Heart right ventricle (tissue), 16 donors: ENCODE results near the gene TMEM185B. TPM values are rescaled to one million over a fixed set of nuclear protein-coding genes. Genes with fewer than 3 reads are reported as not detected.

Experiments used
- ATAC-seq, 8 donors: fragments of 200-7000 bp; cut with Tn5 transposase; one replicate each; pipeline ENCODE4 v1.9.1; 2020; ENCODE audit warnings: mild to moderate bottlenecking in 8 of 8, moderate library complexity in 8 of 8, moderate number of reproducible peaks in 1 of 8
- DNase-seq, 2 donors: peaks; one replicate each; pipeline ENCODE4 v3.0.0-alpha.2; 2020
- H3K27ac ChIP-seq, 10 donors: fragments of 200-600 bp; sonication (generic) in 2 of 10; one replicate each; pipeline versions ENCODE4 v1.5.0 to v1.8.0; 2020 to 2022; ENCODE audit warnings: mild to moderate bottlenecking in 3 of 10
- H3K27me3 ChIP-seq, 7 donors: fragments of 200-600 bp; one replicate each; pipeline ENCODE4 v1.8.0; 2021 to 2022; ENCODE audit warnings: mild to moderate bottlenecking in 2 of 7
- H3K36me3 ChIP-seq, 9 donors: fragments of 200-600 bp; sonication (generic) in 1 of 9; one replicate each; pipeline versions ENCODE4 v1.5.0 to v1.8.0; 2020 to 2022; ENCODE audit warnings: mild to moderate bottlenecking in 2 of 9
- H3K4me1 ChIP-seq, 9 donors: fragments of 200-600 bp; sonication (generic) in 1 of 9; one replicate each; pipeline versions ENCODE4 v1.5.0 to v1.8.0; 2020 to 2022; ENCODE audit warnings: mild to moderate bottlenecking in 4 of 9
- H3K4me3 ChIP-seq, 10 donors: fragments of 200-600 bp; sonication (generic) in 2 of 10; one replicate each; pipeline versions ENCODE4 v1.5.0 to v1.8.0; 2020 to 2022; ENCODE audit warnings: mild to moderate bottlenecking in 7 of 10, moderate library complexity in 2 of 10
- H3K9me3 ChIP-seq, 11 donors: fragments of 200-600 bp in 10 of 11; sonication (generic) in 2 of 11; one replicate each; pipeline versions ENCODE4 v1.5.0 to v1.8.0; 2013 to 2022; ENCODE audit warnings: mild to moderate bottlenecking in 2 of 11, control low read depth in 1 of 11, moderate library complexity in 1 of 11
- CTCF ChIP-seq, 9 donors: fragments of 200-600 bp; sonication (generic) in 2 of 9; IDR thresholded peaks; one replicate each; pipeline versions ENCODE4 v1.5.0 to v1.8.0; 2021 to 2022; ENCODE audit warnings: antibody characterized with exemption in 9 of 9, mild to moderate bottlenecking in 5 of 9, moderate library complexity in 1 of 9
- WGBS, 2 donors: extraction: QIAGEN DNeasy Blood & Tissue Kit; methylation state at CpG; one replicate each; pipeline ENCODE4 v1.1.7; 2013; ENCODE audit warnings: inconsistent platforms in 1 of 2; 5-methylcytosine and 5-hydroxymethylcytosine counted together
- intact Hi-C, 10 donors: fragments of 100-400 bp; cut with DNase I; formaldehyde crosslinking; loops; one replicate each; pipeline versions ENCODE4 v1.11.1 to v1.14.2; 2022
- polyA plus RNA-seq, 2 donors: library from polyadenylated mRNA; stranded (reverse); fragments of 200-250 nt; gene quantifications; one replicate each; pipeline ENCODE4 v1.2.3, GENCODE V29; 2013
- total RNA-seq, 10 donors: library from RNA; stranded (reverse); fragmentation: NEBNext Ultra II Directional in 3 of 10; extraction: Animal tissue kit (Norgen Biotek cat#: 25700) in 3 of 10; gene quantifications; one replicate each; pipeline versions ENCODE4 v1.2.1 to v1.2.4, GENCODE V29; 2021 to 2023
- donor health status: Arrhythmogenic right ventricular cardiomyopathy.
- donor health status: ischemic (EF 13 %, LVEDD 7.1; RV severe dilation, severe dysfunction).
- donor health status: healthy with polysubstance abuse.
- donor health status: DM: no; HTN: yes; CAD: no.
- donor health status: DM: no; HTN: no; CAD: no.
- donor health status: ischemic (EF 25% LVEDD 6.9; RV normal size, moderate dysfunction).
- donor health status: ischemic (EF 25% LVEDD 5.7; RV mildly dilated, moderate dysfunction).
- donor health status: healthy.
- donor health status: DM: yes; HTN: yes; CAD: no.
- donor health status: Ischemic cardiomyopathy.
- donor health status: ischemic (EF 35%, LVEDD 5.7; RV mildly dilated, moderate dysfunction).
- donor health status: nonischemic (EF 11% LVEDD 7.7; RV severe dilation, severe dysfunction).
- donor health status: DM: yes; HTN: yes; CAD: no.
- donor health status: PGD.
- donor health status: ischemic (EF 29% LVEDD 5.4; RV normal size, mild dysfunction).
- donor health status: nonischemic (EF 23%, LVEDD 6.1; RV moderate dilation, normal function).

TMEM185B gene
- total and polyA plus RNA-seq, 12 donors = 5.8 to 27.7 (median 21.6) TPM

GRCh38 chr2:120269076-120269744 lies 46.0 kb upstream of the TMEM185B start:
- Histone ChIP-seq H3K9me3 (peaks cover 0 to 5% (median 0%) of the 10 kb centered on the region in 11 donors), H3K27ac (no peak overlapping the region), H3K4me1 (peaks cover 0 to 88% (median 63%) of the 10 kb centered on the region in 9 donors), H3K36me3 (peaks cover 0 to 8% (median 0%) of the 10 kb centered on the region in 9 donors), H3K4me3 (no peak overlapping the region), H3K27me3 (no peaks in the 10 kb centered on the region)
- ATAC-seq (no peak), DNase-seq (no peak)
- TF ChIP-seq CTCF (IDR thresholded peaks at IDR 0.05) = no peak
- 76 to 84% methylated on average over 11 of the region's 11 CpGs for WGBS, 2 donors
- intact Hi-C loops = no loop called here

DNA sequence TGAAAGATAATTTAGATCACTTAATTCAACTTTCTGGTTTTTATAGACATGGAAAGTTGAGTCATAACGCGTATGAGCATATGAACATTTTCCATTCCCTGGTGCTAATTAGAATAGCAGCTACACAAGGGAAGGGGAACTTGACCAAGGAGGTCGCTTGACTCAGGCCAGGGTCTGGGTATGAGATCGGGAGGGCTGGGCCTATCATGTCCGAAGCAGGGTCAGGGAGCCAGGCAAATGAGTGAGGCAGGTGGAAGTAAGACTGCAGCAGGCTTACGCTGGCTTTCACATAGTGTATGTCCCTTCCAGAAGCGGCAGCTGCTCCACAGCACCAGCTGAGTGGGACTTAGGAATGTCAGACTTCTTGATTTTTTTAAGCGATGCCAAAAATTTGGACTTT lies 44.1 kb upstream of the TMEM185B start:
- H3K27ac ChIP-seq = no peak overlapping the region
- H3K4me1 ChIP-seq = peaks cover 0 to 85% (median 64%) of the 10 kb centered on the region in 9 donors
- no peaks in the 10 kb centered on the region for H3K27me3 ChIP-seq
- H3K4me3 ChIP-seq = no peak overlapping the region
- TF ChIP-seq CTCF (IDR thresholded peaks at IDR 0.05) = no peak
- whole genome bisulfite sequencing, 2 donors = 74 to 79% methylated on average over 8 of the region's 8 CpGs
- no peak for DNase-seq
- ATAC-seq = peak in 1 of 8 donors; percentile 49
- intact Hi-C loops = no loop called here
- H3K9me3 ChIP-seq = peaks cover 0 to 5% (median 0%) of the 10 kb centered on the region in 11 donors
- H3K36me3 ChIP-seq = peaks cover 0 to 8% (median 0%) of the 10 kb centered on the region in 9 donors

GRCh38 chr2:120265006-120265405 lies 41.8 kb upstream of the TMEM185B start:
- H3K27me3 ChIP-seq = no peaks in the 10 kb centered on the region
- intact Hi-C loops = no loop called here

More at GRCh38 chr2:120265006-120265405, 41.8 kb upstream of the TMEM185B start:
- Histone ChIP-seq H3K36me3 (peaks cover 0 to 8% (median 0%) of the 10 kb centered on the region in 9 donors), H3K4me1 (peaks cover 0 to 87% (median 68%) of the 10 kb centered on the region in 9 donors), H3K4me3 (no peak overlapping the region), H3K27ac (peak overlapping the region in 1 of 10 donors; percentile 65), H3K9me3 (peaks cover 0 to 7% (median 0%) of the 10 kb centered on the region in 11 donors)
- peak in 3 of 8 donors; percentile 34 to 50 (median 50) for ATAC-seq
- DNase-seq = no peak
- WGBS, 2 donors = 80 to 85% methylated on average over 12 of the region's 12 CpGs
- no peak for TF ChIP-seq CTCF (IDR thresholded peaks at IDR 0.05)
